NCI-H2029 treated with DMSO at 0.1 percent for 48 hours (cell line): ENCODE data around the gene SPINK4.

Source experiments
- DNase-seq: peaks from one replicate; lab custom pipeline; 2025; lab: John Stamatoyannopoulos, UW

The SPINK4 gene

GRCh38 chr9:33239921-33240320 is at the start of gene SPINK4:
Gene SPINK4 (plus strand): TSS chr9:33240167. CDS start chr9:33240209, 42 bp downstream.
- no peak for DNase-seq

GRCh38 chr9:33192493-33193255 is 47.3 kb upstream of the SPINK4 start:
- no peak for DNase-seq

GRCh38 chr9:33193818-33194217 is 46.1 kb upstream of the SPINK4 start:
- DNase-seq, result no peak

GRCh38 chr9:33196736-33197135 is 43.2 kb upstream of the SPINK4 start:
- no peak for DNase-seq

- no peak for DNase-seq
Observed at GRCh38 chr9:33197279-33198152, 42.5 kb upstream of the SPINK4 start.

- no peak for DNase-seq
Observed at GRCh38 chr9:33198165-33198564, 41.8 kb upstream of the SPINK4 start.

- no peak for DNase-seq
Observed at GRCh38 chr9:33202018-33202417, 37.9 kb upstream of the SPINK4 start.

GRCh38 chr9:33202552-33203201 is 37.3 kb upstream of the SPINK4 start:
- no peak for DNase-seq

GRCh38 chr9:33209394-33209793 is 30.6 kb upstream of the SPINK4 start:
- DNase-seq, result no peak

- DNase-seq, result no peak
Observed at GRCh38 chr9:33210006-33210715, 29.8 kb upstream of the SPINK4 start.

GRCh38 chr9:33211695-33212393 is 28.1 kb upstream of the SPINK4 start:
- DNase-seq, result no peak

GRCh38 chr9:33220681-33221567 is 19.0 kb upstream of the SPINK4 start:
- no peak for DNase-seq

- DNase-seq, result no peak
Observed at GRCh38 chr9:33221568-33221884, 18.4 kb upstream of the SPINK4 start.

GRCh38 chr9:33222031-33222430 is 17.9 kb upstream of the SPINK4 start:
- DNase-seq, result no peak

GRCh38 chr9:33223696-33224095 is 16.3 kb upstream of the SPINK4 start:
- no peak for DNase-seq

GRCh38 chr9:33225319-33226147 is 14.4 kb upstream of the SPINK4 start:
- DNase-seq, result peak; percentile 38

GRCh38 chr9:33227008-33227398 is 13.0 kb upstream of the SPINK4 start:
- DNase-seq, result no peak

GRCh38 chr9:33227741-33228140 is 12.2 kb upstream of the SPINK4 start:
- DNase-seq, result no peak

- DNase-seq, result no peak
Observed at GRCh38 chr9:33228606-33229005, 11.4 kb upstream of the SPINK4 start.
